NCI-H2196 treated with DMSO at 0.1 percent for 48 hours (cell line): ENCODE measurements around the gene ADCY6.
"Not testable (repeated sequence)": the region's sequence is repeated elsewhere in the genome, so short reads cannot be mapped to it uniquely, and the experiment has no call there.

Experiments
- DNase-seq: peaks from one replicate; lab custom pipeline; 2025; ENCODE audit not compliant: unreplicated experiment; lab: John Stamatoyannopoulos, UW

ADCY6 gene

GRCh38 chr12:48764521-48764920 lies 24.4 kb downstream of the ADCY6 start:
- no peak for DNase-seq

DNA sequence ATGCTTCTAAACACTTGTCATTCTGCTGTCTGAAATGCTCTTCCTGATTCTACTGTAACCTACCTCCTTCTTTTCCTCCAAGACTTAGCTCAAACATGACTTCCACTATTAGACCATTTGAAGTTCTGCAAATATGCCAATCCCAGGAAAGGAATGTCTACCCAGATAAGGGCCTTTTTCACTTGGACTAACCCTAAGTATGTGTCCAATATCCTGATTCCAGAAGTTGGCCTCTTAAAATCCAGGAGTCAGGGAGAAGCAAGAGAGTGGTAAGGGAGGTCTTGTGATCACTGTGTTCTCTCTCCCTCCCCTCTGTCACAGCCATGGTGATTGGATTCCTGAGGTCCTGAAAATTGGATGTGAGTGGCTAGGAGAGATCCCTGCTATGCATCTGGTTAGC lies 30.2 kb downstream of the ADCY6 start:
- no peak for DNase-seq

- no peak for DNase-seq
Observed at GRCh38 chr12:48758186-48758585, 30.7 kb downstream of the ADCY6 start.

DNA sequence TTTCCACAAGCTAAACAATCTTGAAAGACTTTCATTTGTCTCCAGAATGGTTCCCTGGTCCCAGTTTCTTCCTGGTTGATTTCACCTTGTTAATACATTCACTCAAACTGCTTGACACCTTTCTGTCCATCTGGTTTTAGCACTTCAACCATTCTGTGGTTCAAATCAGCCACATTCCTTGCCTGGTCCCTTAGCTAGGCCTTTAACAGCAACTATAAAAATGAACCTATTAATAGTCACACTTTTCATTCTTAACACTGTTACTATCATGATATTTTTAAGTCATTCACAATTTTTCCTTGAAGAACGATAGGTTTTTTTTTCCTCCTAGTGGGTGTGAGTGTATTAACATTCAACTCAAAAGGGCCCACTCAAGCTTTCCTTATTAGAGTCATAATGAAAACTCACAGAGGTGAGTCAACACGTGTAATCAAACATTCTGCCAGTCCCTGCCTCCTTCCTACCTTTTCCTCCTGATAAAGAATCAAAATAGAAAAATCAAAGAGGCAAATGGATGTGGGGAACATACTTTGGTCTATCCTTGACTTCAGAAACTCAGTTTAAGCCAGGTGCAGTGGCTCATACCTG lies 38.0 kb downstream of the ADCY6 start:
- no peak for DNase-seq

GRCh38 chr12:48750215-48750614 lies 38.7 kb downstream of the ADCY6 start:
- no peak for DNase-seq

DNA sequence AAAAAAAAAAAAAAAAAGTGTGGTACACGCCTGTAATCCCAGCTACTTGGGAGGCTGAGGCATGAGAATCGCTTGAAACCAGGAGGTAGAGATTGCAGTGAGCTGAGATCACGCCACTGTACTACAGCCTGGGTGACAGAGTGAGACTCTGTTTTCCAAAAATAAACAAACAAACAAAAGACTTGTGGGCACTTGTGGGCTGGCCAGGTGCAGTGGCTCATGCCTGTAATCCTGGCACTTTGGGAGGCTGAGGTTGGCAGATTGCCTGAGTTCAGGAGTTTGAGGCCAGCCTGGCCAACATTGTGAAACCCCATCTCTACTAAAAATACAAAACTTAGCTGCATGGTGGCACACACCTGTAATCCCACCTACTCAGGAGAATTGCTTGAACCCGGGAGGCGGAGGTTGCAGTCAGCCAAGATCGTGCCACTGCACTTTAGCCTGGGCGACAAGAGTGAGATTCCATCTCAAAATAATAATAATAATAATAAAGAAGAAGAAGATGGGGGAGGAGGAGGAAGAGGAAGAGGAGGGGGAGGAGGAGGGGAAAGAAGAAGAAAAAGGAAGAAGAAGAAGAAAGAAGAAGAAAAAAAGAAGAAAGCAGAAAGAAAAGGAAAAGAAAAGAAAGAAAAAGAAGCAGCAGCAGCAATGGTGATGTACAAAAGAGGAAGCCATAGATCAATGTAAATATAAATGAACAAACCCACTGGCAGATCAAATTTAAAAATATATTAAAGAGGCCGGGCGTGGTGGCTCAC lies 44.5 kb downstream of the ADCY6 start:
- peak; percentile 52 for DNase-seq

DNA sequence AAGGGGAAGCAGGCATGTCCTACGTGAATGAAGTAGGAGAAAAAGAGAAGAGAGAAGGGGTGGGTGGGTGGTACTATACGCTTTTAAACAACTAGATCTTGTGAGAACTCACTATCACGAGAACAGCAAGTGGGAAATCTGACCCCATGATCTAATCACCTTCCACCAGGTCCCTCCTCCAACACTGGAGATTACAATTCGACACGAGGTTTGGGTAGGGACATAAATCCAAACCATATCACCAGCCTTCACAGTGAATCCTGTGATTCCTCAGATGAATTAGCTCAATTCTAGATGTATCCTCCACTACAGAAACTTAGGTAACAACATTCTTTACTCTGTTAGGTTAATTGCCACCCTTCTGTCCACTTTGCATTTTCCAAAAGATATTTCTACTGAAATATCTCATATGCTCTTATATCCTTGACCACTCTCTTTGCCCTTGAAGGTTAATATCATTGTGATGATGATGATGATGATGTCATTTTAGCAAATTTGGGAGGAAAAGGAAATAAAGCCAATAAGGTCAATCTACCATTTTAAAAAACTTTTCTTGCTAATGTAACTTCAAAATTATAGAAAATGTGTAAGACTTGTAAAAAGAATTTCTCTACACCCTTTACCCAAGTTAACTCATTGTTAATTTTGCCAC lies 49.1 kb downstream of the ADCY6 start:
- DNase-seq = no peak

DNA sequence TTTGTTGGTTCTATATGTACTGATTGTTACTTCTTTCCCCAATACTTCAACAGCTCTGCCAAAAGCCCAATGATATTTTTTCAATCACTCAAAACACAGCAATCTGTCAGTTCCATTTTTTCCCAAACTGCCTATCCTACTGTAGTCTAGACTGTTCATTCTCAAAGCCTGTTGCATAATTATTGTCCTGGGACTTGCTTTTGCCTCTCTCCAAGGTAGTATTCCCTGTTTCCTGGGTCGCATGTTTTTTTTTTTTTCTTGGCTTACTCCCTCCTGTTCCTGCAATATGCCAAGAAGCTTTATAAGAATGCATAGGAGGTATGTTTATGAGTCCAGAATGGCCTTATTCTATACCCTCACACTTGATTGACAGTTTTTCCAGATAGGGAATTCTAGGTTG lies 52.4 kb downstream of the ADCY6 start:
- no peak for DNase-seq

GRCh38 chr12:48728807-48729206 lies 60.1 kb downstream of the ADCY6 start:
- no peak for DNase-seq

DNA sequence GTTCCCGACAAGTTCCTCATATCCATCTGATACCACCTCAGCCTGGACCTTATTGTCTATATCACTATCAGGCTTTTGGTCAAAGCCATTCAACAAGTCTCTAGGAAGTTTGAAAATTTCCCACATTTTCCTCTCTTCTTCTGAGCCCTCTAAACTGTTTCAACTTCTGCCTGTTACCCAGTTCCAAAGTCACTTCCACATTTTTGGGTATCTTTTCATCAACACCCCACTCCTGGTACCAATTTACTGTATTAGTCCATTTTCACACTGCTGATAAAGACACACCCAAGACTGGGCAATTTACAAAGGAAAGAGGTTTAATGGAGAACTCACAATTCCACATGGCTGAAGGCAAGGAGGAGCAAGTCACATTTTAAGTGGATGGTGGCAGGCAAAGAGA lies 68.2 kb downstream of the ADCY6 start:
- not testable (repeated sequence) for DNase-seq

- not testable (repeated sequence) for DNase-seq
Observed at GRCh38 chr12:48720171-48720570, 68.7 kb downstream of the ADCY6 start.

DNA sequence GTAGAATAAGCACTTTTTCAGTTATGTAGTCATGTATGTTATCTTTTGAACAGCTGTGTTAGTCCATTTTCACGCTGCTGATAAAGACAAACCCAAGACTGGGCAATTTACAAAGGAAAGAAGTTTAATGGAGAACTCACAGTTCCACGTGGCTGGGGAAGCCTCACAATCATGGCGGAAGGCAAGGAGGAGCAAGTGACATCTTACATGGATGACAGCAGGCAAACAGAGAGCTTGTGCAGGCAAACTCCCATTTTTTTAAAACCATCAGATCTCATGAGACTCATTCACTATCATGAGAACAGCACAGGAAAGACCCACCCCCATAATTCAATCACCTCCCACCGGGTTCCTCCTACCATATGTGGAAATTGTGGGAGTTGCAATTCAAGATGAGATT lies 69.9 kb downstream of the ADCY6 start:
- not testable (repeated sequence) for DNase-seq

GRCh38 chr12:48717252-48717695 lies 71.6 kb downstream of the ADCY6 start:
- DNase-seq = no peak

DNA sequence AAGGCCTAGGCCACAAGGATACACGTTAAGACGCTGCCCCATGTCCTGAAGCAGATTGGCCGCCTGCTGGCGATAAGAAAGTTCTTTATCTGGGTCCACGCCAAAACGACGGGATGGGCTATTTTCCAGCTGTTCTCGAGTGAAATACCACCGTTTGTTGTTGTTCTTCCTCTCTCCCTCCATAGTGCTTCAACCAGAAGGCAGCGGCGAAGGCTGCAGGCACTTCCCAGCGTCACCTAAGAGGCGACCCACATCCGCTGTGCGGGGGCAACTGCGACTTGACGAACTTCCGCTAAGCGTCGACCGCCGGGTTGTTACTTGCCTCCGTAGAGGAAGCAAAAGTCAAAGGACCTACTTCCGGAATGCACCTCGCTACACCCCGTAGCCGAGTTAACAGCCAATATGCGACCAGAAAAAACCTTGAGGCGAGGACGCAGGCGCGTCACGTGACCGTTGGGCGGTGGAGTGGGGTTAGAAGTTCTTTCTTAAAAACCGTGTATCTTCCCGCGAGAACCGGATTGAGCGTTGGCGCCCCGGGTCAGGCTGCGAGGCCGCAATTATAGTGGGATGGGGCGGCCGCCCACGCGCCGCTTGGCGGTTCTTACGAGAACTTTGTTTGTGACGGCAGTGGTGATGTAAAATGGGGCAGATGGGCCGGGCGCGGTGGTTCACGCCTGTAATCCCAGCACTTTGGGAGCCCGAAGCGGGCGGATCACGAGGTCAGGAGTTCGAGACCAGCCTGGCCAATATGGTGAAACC lies 72.2 kb downstream of the ADCY6 start, which contains the start of gene CCNT1:
TSS of gene CCNT1 (minus strand) at position 215 of the 759 bp plus-strand sequence. CDS start at position 183, 32 bp downstream.
- peak; percentile 99 for DNase-seq
